Measurements from ENCODE around the gene CLDN3. TPM values are rescaled to one million over a fixed set of nuclear protein-coding genes. Genes with fewer than 3 reads are reported as not detected.

The CLDN3 gene
- total and polyA plus RNA-seq, 9 donors, result 0.30 to 253 (median 7.8) TPM; not detected in 3

DNA sequence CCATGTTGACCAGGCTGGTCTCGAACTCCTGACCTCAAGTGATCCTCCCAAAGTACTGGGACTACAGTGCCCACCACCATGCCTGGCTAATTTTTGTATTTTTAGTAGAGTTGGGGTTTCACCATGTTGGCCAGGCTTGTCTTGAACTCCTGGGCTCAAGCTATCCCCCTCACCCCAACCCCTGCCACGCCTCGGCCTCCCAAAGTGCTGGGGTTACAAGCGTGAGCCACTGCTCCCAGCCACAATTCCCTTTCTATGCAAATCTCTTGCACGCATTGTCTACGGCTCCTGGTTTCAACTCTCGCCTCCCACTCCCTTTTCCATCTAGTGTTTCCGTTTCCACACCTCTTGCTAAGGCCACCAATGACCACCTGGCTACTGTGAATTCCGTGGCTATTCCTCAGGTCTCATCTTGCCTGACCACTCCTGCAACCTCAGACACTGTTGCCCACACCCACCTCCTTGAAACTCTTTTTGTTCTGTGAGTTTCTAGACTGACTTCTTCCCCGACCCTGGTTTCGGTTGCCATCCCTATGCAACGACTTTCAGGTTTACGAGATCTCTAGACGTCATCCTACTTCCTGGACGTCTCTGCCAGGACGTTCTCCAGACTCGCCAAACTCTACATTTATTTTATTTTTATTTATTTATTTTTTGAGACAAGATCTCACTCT, 3.4 kb downstream of the CLDN3 start:
- Histone ChIP-seq H3K4me1 (ENCODE audit: insufficient read depth) (no peaks in the 10 kb centered on the region), H3K27me3 (no peaks in the 10 kb centered on the region), H3K9me3 (no peaks in the 10 kb centered on the region), H3K4me3 (no peak overlapping the region), H3K27ac (no peak overlapping the region), H3K36me3 (no peaks in the 10 kb centered on the region)
- 78 to 81% (median 79%) methylated on average over 17 of the region's 17 CpGs for WGBS, 3 donors
- no peak for TF ChIP-seq EP300 (IDR thresholded peaks at IDR 0.05)
- TF ChIP-seq, protein P1, sequence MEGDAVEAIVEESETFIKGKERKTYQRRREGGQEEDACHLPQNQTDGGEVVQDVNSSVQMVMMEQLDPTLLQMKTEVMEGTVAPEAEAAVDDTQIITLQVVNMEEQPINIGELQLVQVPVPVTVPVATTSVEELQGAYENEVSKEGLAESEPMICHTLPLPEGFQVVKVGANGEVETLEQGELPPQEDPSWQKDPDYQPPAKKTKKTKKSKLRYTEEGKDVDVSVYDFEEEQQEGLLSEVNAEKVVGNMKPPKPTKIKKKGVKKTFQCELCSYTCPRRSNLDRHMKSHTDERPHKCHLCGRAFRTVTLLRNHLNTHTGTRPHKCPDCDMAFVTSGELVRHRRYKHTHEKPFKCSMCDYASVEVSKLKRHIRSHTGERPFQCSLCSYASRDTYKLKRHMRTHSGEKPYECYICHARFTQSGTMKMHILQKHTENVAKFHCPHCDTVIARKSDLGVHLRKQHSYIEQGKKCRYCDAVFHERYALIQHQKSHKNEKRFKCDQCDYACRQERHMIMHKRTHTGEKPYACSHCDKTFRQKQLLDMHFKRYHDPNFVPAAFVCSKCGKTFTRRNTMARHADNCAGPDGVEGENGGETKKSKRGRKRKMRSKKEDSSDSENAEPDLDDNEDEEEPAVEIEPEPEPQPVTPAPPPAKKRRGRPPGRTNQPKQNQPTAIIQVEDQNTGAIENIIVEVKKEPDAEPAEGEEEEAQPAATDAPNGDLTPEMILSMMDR (IDR thresholded peaks at IDR 0.05), result no peak
- TF ChIP-seq POLR2A (IDR thresholded peaks at IDR 0.05), result no peak
- no peak for DNase-seq
- intact Hi-C loops (cut with DNase I), result no loop called here

DNA sequence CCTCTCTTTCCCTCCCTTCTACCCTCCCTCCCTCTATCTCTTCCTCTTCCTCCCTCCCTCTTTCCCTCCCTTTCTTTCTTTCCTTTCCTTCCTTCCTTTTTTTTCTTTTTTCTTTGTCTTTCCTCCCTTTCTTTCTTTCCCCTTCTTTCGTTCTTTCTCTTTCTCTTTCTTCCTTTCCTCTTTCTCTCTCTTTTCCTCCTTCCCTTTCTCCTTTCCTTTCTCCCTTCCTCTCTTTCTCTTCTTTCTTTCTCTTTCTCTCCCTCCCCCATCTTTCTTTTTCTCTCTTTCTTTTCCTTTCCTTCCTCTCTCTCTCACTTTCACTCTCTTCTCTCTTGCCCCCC, 7.4 kb downstream of the CLDN3 start:
- no peak for DNase-seq

DNA sequence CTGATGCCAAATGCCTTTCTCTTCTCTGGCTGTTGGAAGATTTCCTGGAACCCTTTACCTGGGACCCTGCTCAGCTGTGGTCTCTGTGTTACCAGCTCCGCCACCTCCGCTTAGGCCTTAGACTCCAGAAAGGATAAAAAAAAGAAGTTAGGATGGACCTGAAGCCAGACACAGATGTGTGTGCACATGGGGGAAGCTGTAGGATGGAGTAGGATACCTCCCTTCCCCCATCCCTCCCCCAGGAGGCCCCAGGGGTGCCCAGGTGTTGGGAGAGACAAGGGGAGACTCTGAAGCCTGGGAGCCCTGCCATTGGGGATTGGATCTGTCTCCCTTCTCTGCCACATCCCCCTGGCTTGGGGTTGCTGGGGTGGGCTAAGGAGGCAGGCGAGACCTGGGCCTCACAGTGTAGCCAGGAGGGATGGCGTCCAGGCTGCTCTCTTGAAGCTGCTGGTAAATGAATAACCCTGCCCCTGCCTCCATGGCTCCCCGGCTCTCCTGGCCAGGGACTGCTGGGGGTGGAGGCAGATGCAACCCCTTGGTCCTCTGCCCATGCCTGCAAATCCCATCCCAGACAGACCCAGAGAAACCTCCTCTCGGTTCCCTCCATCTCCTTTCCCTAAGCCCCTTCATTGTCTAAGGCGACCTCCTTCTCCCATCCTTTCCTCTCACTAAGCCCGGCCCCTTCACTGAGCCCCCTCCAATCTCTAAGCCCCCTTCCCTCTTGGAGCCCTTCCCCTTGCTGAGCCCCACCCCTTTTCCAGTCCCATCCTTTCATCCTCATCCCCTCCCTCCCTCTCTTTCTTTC, 8.0 kb downstream of the CLDN3 start:
- TF ChIP-seq POLR2A (IDR thresholded peaks at IDR 0.05) (no peak), EP300 (IDR thresholded peaks at IDR 0.05) (no peak)
- TF ChIP-seq, protein P1 (IDR thresholded peaks at IDR 0.05), result no peak
- intact Hi-C loops (cut with DNase I), result no loop called here
- WGBS, 3 donors, result 51 to 55% (median 54%) methylated on average over 8 of the region's 8 CpGs
- Histone ChIP-seq H3K9me3 (no peaks in the 10 kb centered on the region), H3K27ac (no peak overlapping the region), H3K4me1 (ENCODE audit: insufficient read depth) (no peaks in the 10 kb centered on the region), H3K36me3 (no peaks in the 10 kb centered on the region), H3K4me3 (no peak overlapping the region), H3K27me3 (no peaks in the 10 kb centered on the region)
- no peak for DNase-seq

More for the DNA sequence above, 7.4 kb downstream of the CLDN3 start:
- TF ChIP-seq, protein P1 (IDR thresholded peaks at IDR 0.05), result no peak
- no peak for TF ChIP-seq POLR2A (IDR thresholded peaks at IDR 0.05)
- TF ChIP-seq EP300 (IDR thresholded peaks at IDR 0.05), result no peak
- WGBS, 3 donors, result 79 to 84% (median 84%) methylated on average over 1 of the region's 1 CpG
- Histone ChIP-seq H3K9me3 (no peaks in the 10 kb centered on the region), H3K4me3 (no peak overlapping the region), H3K36me3 (no peaks in the 10 kb centered on the region), H3K4me1 (ENCODE audit: insufficient read depth) (no peaks in the 10 kb centered on the region), H3K27ac (no peak overlapping the region), H3K27me3 (no peaks in the 10 kb centered on the region)
- intact Hi-C loops (cut with DNase I), result no loop called here

DNA sequence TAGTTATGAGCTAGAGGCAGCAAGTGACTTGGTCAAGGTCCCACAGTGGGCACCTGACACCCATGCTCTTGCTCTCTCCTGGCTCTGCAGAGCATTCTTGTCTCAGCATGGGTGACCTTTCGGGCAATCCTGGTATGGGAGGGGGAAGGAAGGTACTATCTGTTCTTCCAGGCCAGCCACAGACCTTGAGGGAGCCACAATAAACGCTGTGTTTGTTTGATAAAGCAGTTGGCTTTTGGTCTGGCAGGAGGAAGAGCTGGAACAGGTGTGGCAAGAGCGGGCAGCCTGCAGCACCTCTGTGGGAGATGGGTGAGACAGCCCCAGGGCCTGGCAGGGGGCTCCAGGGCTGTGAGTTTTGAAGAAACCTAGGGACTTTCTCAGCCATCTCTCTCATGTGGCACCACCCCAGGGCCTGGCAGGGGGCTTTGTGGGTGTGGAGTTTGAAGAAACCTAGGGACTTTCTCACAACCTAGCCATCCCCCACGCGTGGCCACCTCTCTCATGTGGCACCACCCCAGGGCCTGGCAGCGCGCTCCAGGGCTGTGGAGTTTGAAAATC, 11.4 kb downstream of the CLDN3 start:
- Histone ChIP-seq H3K36me3 (no peaks in the 10 kb centered on the region), H3K27ac (no peak overlapping the region), H3K9me3 (no peaks in the 10 kb centered on the region), H3K4me1 (ENCODE audit: insufficient read depth) (no peaks in the 10 kb centered on the region), H3K27me3 (no peaks in the 10 kb centered on the region), H3K4me3 (no peak overlapping the region)
- intact Hi-C loops (cut with DNase I), result no loop called here
- no peak for DNase-seq
- 77 to 83% (median 81%) methylated on average over 7 of the region's 7 CpGs for whole genome bisulfite sequencing, 3 donors
- TF ChIP-seq EP300 (IDR thresholded peaks at IDR 0.05) (no peak), POLR2A (IDR thresholded peaks at IDR 0.05) (no peak)
- TF ChIP-seq, protein P1 (IDR thresholded peaks at IDR 0.05), result no peak

All from ovary (tissue), 9 donors.